Muscle layer of duodenum (tissue), 2 donors: ENCODE measurements around the gene CERS1.

Experiments
- H3K27ac ChIP-seq: one replicate; pipeline ENCODE4 v1.7.0; 2013; ENCODE audit warnings: mild to moderate bottlenecking, low read length
- H3K27me3 ChIP-seq: one replicate; pipeline ENCODE4 v1.7.0; 2013; ENCODE audit warnings: low read depth, mild to moderate bottlenecking, control low read depth, low read length
- H3K36me3 ChIP-seq, 2 donors: one replicate each; pipeline ENCODE4 v1.7.0; 2013; ENCODE audit warnings: low read length in 2 of 2, control low read depth in 1 of 2, mild to moderate bottlenecking in 1 of 2; ENCODE audit not compliant: insufficient read depth in 2 of 2, control insufficient read depth in 1 of 2
- H3K4me1 ChIP-seq, 2 donors: one replicate each; pipeline ENCODE4 v1.7.0; 2013; ENCODE audit warnings: low read length in 2 of 2, mild to moderate bottlenecking in 2 of 2, control low read depth in 1 of 2, moderate library complexity in 1 of 2; ENCODE audit not compliant: insufficient read depth in 2 of 2, control insufficient read depth in 1 of 2
- H3K4me3 ChIP-seq, 2 donors: one replicate each; pipeline ENCODE4 v1.7.0; 2013; ENCODE audit warnings: low read length in 2 of 2, low read depth in 1 of 2, mild to moderate bottlenecking in 1 of 2
- H3K9me3 ChIP-seq, 2 donors: one replicate each; pipeline ENCODE4 v1.7.0; 2013; ENCODE audit warnings: low read length in 2 of 2, control low read depth in 1 of 2, mild to moderate bottlenecking in 1 of 2; ENCODE audit not compliant: control insufficient read depth in 1 of 2
- donor health status: healthy.

CERS1 gene

DNA sequence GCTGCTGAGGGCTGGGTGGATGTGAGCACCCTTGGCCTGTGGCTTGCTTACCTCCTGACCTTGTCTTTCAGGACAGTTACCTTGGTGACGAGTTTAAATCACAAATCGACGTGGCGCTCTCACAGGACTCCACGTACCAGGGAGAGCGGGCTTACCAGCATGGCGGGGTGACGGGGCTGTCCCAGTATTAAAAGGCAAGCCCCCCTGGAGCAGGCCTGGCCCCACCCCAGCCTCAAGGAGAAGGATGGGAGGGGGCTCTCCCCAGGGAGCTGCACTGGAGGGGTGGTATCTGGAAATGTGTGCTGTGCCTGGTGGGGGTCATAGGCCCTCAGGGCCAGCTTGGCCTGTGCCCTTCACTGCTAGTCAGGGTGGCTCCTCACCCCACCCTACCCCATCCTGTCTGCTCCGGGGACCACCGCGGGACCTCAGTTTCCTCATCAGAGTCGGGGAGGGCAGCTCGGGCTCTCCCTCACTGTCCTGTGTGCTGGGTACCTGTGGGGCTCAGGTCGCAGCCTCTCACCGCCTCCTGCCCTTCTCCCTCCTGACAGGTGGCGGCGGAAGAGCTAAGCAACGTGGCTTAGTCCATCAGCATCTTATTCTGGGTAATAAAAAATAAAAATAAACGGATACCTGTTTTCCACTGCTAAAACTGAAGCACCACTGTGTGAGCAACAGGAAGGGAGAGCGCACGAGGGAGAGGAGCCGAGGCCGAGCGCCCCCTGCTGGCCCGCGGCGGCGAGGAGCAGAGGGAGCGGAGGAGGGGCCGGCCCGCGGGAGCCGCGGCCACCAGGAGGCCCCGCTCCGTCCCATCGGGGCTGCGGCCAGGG is 29.8 kb downstream of the CERS1 start:
- peaks cover 51 to 72% of the 10 kb centered on the region in 2 donors for H3K36me3 ChIP-seq
- H3K27ac ChIP-seq, result no peak overlapping the region
- H3K9me3 ChIP-seq, result no peaks in the 10 kb centered on the region
- no peak overlapping the region for H3K4me3 ChIP-seq
- peaks cover 0 to 21% of the 10 kb centered on the region in 2 donors for H3K4me1 ChIP-seq
- no peaks in the 10 kb centered on the region for H3K27me3 ChIP-seq

DNA sequence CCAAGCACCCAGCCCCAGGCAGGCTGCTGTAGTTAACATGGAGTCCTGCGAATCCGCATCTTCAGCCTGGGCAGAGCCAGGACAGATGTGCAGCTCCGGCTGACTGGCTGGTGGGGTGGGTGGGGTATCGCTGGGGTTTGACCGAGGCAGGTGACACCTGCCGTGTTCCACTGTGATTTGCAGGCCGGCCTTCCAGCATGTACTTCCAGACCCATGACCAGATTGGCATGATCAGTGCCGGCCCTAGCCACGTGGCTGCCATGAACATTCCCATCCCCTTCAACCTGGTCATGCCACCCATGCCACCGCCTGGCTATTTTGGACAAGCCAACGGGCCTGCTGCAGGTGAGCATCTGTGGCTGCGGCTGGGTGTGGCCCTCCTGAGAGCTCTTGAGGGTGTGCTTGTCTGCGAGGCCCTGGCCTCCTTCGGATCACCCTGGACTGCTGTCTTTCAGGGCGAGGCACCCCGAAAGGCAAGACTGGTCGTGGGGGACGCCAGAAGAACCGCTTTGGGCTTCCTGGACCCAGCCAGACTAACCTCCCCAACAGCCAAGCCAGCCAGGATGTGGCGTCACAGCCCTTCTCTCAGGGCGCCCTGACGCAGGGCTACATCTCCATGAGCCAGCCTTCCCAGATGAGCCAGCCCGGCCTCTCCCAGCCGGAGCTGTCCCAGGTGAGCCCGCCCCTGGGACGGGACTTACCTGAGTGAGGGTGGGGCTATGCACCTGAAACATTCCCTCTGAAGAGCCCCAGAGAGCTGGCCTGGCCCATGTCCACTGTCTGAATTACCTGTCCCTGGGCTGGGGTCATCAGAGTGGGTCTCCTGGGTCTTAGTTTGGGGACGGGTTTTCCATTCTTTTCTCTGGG is 30.6 kb downstream of the CERS1 start:
- H3K9me3 ChIP-seq, result no peaks in the 10 kb centered on the region
- H3K36me3 ChIP-seq, result peaks cover 60 to 81% of the 10 kb centered on the region in 2 donors
- H3K4me3 ChIP-seq, result no peak overlapping the region
- peaks cover 0 to 21% of the 10 kb centered on the region in 2 donors for H3K4me1 ChIP-seq
- H3K27me3 ChIP-seq, result no peaks in the 10 kb centered on the region
- no peak overlapping the region for H3K27ac ChIP-seq

DNA sequence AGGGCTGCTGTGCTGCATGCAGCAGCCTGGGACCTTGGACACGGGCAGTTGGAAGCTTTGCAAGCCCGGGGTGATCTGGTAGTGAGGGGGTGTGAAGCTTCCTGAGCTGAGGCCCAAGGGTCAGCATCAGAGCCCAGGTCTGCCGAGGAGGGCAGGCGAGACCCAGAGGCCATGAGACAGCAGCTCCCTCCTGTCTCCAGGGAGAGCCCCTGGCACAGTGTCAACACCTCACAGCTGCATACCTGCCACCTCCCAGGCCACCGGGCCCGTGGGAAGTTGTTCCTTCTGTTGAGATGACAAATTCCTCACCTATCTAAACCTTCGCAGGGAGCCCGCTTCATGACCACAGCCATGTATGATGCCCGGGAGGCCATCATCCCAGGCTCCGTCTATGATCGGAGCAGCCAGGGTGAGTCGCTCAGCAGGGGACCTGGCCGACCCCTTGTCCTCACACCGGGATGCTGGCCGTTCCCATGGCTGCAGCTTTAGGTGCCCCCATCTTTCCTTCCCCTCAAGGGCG is 32.1 kb downstream of the CERS1 start:
- Histone ChIP-seq H3K9me3 (no peaks in the 10 kb centered on the region), H3K4me3 (no peak overlapping the region), H3K4me1 (peaks cover 0 to 16% of the 10 kb centered on the region in 2 donors), H3K27ac (no peak overlapping the region), H3K27me3 (no peaks in the 10 kb centered on the region), H3K36me3 (peaks cover 74 to 95% of the 10 kb centered on the region in 2 donors)

DNA sequence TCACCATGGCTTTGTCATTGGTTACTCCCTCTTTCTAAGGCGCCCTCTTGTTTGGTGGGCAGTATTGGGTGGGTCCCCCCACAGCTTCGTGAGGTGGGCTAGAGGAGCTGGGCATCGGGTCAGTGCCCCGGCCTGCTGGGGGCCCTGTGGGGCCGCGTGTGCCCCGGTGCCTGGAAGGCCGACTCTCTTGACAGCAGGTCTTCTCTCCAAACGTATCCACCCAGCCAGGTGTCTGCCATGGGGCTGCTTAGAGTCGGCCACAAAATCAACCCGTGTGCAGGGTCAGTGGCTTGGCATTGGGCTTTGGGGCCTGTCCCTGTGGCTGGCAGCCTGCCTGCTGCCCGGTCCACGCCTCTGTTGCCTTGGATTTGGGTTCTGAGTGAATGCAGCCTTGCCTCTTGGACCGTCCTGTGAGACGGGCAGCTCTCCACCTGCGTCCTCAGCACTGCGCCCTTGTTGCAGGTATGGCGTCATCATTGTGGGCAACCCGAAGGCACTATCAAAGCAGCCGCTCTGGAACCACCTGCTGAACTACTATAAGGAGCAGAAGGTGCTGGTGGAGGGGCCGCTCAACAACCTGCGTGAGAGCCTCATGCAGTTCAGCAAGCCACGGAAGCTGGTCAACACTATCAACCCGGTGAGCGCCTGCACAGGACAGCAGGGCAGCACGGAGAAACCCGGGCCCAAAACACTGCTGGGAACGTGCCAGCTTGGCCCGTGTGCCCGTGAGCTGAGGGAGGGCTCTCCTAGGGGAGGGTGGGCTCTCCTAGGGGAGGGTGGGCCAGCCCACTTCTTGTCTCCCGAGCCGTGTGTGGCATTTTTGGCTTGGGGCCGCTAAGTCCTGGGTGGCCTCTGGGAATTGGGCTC is 32.7 kb downstream of the CERS1 start:
- Histone ChIP-seq H3K4me1 (peaks cover 0 to 16% of the 10 kb centered on the region in 2 donors), H3K27me3 (no peaks in the 10 kb centered on the region), H3K4me3 (no peak overlapping the region), H3K9me3 (no peaks in the 10 kb centered on the region), H3K36me3 (peaks cover 80 to 99% of the 10 kb centered on the region in 2 donors), H3K27ac (no peak overlapping the region)

DNA sequence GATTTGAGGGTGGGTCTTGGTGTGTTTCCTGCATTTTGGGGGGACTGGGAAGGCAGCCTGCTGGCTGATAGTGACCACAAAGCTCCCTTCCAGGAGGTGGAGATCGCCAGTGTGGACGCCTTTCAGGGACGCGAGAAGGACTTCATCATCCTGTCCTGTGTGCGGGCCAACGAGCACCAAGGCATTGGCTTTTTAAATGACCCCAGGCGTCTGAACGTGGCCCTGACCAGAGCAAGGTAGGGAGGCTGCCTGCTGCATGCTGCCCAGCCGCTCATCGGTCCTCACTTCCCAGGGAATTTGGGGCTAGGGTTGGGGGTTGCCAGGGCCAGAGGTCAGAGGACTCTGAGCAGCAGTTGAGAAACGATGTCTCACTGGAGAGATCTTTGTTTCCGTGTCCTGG is 34.0 kb downstream of the CERS1 start:
- no peak overlapping the region for H3K27ac ChIP-seq
- H3K4me1 ChIP-seq, result peaks cover 0 to 16% of the 10 kb centered on the region in 2 donors
- peaks cover 83 to 99% of the 10 kb centered on the region in 2 donors for H3K36me3 ChIP-seq
- H3K9me3 ChIP-seq, result no peaks in the 10 kb centered on the region
- no peaks in the 10 kb centered on the region for H3K27me3 ChIP-seq
- H3K4me3 ChIP-seq, result no peak overlapping the region

DNA sequence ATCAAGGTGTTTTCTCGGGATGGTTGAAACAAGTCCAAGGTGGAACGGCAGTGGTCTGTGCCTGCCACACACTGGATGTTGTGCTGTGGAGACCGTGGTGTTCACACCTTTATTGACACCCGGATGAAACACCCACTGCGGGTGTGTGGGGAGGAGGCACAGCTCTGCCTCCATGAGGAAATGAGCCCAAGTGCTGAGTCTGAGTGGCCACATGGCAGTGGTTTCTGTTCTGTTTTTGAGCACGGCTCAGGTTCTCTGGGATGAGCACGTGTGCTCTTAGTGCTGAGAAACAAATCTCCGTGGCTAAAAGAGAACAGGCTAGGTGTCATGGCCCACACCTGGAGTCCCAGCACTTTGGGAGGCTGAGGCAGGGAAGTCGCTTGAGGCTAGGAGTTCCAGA is 34.7 kb downstream of the CERS1 start:
- Histone ChIP-seq H3K27me3 (no peaks in the 10 kb centered on the region), H3K27ac (no peak overlapping the region), H3K36me3 (peaks cover 87 to 99% of the 10 kb centered on the region in 2 donors), H3K4me3 (no peak overlapping the region), H3K4me1 (peaks cover 0 to 10% of the 10 kb centered on the region in 2 donors), H3K9me3 (no peaks in the 10 kb centered on the region)

DNA sequence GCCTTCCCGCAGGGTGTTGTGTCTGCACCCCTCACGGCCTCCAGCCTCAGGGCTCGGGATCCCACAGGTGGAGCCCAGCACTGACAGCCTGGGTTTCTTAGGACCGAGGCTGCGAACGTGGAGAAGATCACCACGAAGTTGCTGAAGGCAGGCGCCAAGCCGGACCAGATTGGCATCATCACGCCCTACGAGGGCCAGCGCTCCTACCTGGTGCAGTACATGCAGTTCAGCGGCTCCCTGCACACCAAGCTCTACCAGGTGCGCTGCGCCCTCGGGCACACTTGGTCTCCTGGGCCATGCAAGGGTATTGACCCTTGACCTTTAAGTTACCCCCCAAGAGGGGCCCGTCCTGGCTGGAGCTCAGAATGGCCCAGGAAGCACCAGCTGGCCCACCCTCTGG is 35.2 kb downstream of the CERS1 start:
- Histone ChIP-seq H3K36me3 (peaks cover 88 to 99% of the 10 kb centered on the region in 2 donors), H3K4me3 (no peak overlapping the region), H3K4me1 (peaks cover 0 to 8% of the 10 kb centered on the region in 2 donors), H3K27me3 (no peaks in the 10 kb centered on the region), H3K27ac (no peak overlapping the region), H3K9me3 (no peaks in the 10 kb centered on the region)

DNA sequence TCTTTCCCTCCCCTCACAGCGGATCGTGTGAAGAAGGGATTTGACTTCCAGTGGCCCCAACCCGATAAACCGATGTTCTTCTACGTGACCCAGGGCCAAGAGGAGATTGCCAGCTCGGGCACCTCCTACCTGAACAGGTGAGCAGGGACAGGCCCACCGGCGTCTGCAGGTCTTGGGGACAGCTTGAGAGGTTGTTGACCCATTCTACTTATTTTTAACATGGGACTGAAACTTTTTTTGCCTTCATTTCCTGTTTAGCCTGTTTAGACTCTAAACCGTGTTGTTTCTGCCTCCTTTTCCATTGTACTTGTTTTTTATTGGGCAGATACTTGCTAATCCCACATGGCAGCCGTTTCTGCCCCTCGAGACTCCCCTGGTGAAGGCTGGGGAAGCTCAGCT is 35.7 kb downstream of the CERS1 start:
- Histone ChIP-seq H3K9me3 (no peaks in the 10 kb centered on the region), H3K4me3 (no peak overlapping the region), H3K27me3 (no peaks in the 10 kb centered on the region), H3K4me1 (peaks cover 0 to 8% of the 10 kb centered on the region in 2 donors), H3K36me3 (peaks cover 87 to 99% of the 10 kb centered on the region in 2 donors), H3K27ac (no peak overlapping the region)

DNA sequence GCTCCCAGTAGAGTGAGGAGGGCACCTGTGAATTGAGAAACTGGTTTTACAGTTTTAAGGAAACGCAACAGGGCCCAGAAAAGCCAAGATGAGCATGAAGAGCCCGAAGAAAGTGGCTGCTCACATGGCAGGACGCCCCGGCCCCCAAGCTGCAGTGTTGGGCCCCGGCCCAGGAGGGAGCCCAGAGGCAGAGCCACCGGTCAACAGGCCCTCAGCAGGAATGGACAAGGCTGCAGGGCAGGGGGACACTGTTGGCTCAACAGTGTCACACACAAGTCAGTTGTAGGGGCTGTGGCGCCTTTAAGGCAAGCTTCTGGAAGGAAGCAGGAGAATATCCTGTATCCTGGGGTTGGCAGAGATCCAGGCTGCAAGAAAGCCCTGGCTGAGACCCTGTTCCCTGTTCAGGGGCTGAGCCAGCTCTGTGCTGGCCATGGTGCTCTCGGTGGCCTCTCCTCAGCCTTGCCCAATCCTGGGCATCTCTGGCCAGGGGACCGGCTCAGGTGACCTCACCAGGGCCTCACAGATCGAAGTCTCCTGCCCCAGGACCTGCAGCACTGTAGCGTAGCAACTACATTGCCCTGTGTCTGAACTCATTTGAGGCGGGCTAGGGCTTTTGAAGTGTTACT is 36.2 kb downstream of the CERS1 start:
- H3K36me3 ChIP-seq, result peaks cover 87 to 99% of the 10 kb centered on the region in 2 donors
- H3K27me3 ChIP-seq, result no peaks in the 10 kb centered on the region
- H3K9me3 ChIP-seq, result no peaks in the 10 kb centered on the region
- H3K27ac ChIP-seq, result no peak overlapping the region
- peaks cover 0 to 8% of the 10 kb centered on the region in 2 donors for H3K4me1 ChIP-seq
- H3K4me3 ChIP-seq, result no peak overlapping the region

DNA sequence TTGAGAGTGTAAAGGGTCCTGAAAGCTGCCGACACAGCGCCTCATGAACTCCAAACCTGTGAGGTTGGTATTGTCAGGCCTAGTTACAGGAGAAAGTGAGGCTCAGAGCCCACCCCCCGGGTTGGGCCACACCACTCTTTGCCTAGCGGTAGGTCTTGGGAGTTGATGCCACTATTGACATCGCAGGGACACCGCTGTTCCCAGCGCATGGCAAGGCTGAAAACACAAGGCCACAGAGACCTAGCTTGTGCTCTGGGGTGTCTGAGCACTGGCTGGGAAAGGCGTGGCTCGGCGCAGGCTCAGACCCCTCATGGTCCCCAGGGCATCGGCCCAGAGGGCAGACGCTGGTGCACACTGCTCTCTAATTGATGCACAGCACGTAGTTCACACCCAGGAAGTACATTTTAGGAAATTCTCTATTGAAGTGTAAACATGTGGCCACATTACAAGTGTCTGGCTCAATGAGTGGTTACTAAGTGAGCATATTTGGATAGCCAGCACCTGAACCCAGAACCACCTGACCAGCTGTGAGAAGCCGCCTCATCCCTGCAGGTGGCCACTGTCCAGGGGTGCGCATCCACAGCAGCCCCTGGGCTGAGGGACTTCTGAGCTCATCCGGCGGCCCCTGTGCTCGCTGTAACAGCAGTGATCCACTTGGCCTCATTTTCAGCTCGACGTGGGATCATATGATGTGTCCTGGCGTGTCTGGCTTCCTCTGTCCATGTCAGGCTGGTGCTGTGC is 36.9 kb downstream of the CERS1 start:
- H3K9me3 ChIP-seq, result no peaks in the 10 kb centered on the region
- no peak overlapping the region for H3K27ac ChIP-seq
- peaks cover 0 to 8% of the 10 kb centered on the region in 2 donors for H3K4me1 ChIP-seq
- H3K27me3 ChIP-seq, result no peaks in the 10 kb centered on the region
- peaks cover 90 to 99% of the 10 kb centered on the region in 2 donors for H3K36me3 ChIP-seq
- H3K4me3 ChIP-seq, result no peak overlapping the region
